Right cardiac atrium (tissue), 5 donors: ENCODE data around the gene RGS5. TPM values are rescaled to one million over a fixed set of nuclear protein-coding genes. Genes with fewer than 3 reads are reported as not detected.

Experiments used
- ATAC-seq, 2 donors: fragments of 200-7000 bp; cut with Tn5 transposase; one replicate each; pipeline versions ENCODE4 v1.8.0 to v1.9.1; 2020; ENCODE audit warnings: moderate library complexity in 2 of 2, mild to moderate bottlenecking in 1 of 2
- DNase-seq, 3 donors: peaks; one replicate each; pipeline ENCODE4 v3.0.0-alpha.2; 2020
- H3K27ac ChIP-seq: one replicate; pipeline ENCODE4 v1.5.1; 2013; ENCODE audit warnings: mild to moderate bottlenecking, low read length, control low read depth, moderate library complexity
- H3K27me3 ChIP-seq: one replicate; pipeline ENCODE4 v1.6.1; 2013; ENCODE audit not compliant: control insufficient read depth, insufficient read depth
- H3K4me1 ChIP-seq: one replicate; pipeline ENCODE4 v1.6.1; 2013; ENCODE audit warnings: low read length; ENCODE audit not compliant: control insufficient read depth, insufficient read depth
- H3K4me3 ChIP-seq: one replicate; pipeline ENCODE4 v1.5.1; 2013; ENCODE audit warnings: low read length, control low read depth
- H3K9me3 ChIP-seq: one replicate; pipeline ENCODE4 v1.6.1; 2013; ENCODE audit warnings: low read length; ENCODE audit not compliant: control insufficient read depth
- WGBS: extraction: QIAGEN DNeasy Blood & Tissue Kit; methylation state at CpG from one replicate; pipeline ENCODE4 v1.1.7; 2013; 5-methylcytosine and 5-hydroxymethylcytosine counted together
- intact Hi-C, 4 donors: fragments of 100-400 bp; cut with DNase I; formaldehyde crosslinking; loops; one replicate each; pipeline versions ENCODE4 v1.11.0 to v1.14.0; 2022 to 2023
- polyA plus RNA-seq: library from polyadenylated mRNA; stranded (reverse); fragments of 200-250 nt; gene quantifications from one replicate; pipeline ENCODE4 v1.2.3, GENCODE V29; 2013
- total RNA-seq, 4 donors: library from RNA; stranded (reverse); fragmentation: NEBNext Ultra II Directional; extraction: Animal tissue kit (Norgen Biotek cat#: 25700); gene quantifications; one replicate each; pipeline ENCODE4 v1.2.1, GENCODE V29; 2021
- donor health status: healthy with polysubstance abuse.
- donor health status: DM: no; HTN: yes; CAD: no.
- donor health status: DM: no; HTN: no; CAD: no.
- donor health status: DM: no; HTN: yes; CAD: no; lungs with severe emphysema.
- donor health status: DM: yes; HTN: yes; CAD: no.

The RGS5 gene
- total and polyA plus RNA-seq, 5 donors: 60.4 to 188 (median 90.8) TPM

- H3K4me3 ChIP-seq: no peak overlapping the region
- DNase-seq: no peak
- H3K4me1 ChIP-seq: no peaks in the 10 kb centered on the region
- intact Hi-C loops: no loop called here
- no peaks in the 10 kb centered on the region for H3K9me3 ChIP-seq
- ATAC-seq: peak in 1 of 2 donors; percentile 28
- WGBS: 81% methylated on average over 1 of the region's 1 CpG
- H3K27me3 ChIP-seq: no peaks in the 10 kb centered on the region
- no peak overlapping the region for H3K27ac ChIP-seq
Measured at GRCh38 chr1:163145435-163145834, 57.3 kb downstream of the RGS5 start.

GRCh38 chr1:163144418-163144817 lies 58.3 kb downstream of the RGS5 start:
- H3K27ac ChIP-seq: no peak overlapping the region
- intact Hi-C loops: no loop called here
- H3K27me3 ChIP-seq: no peaks in the 10 kb centered on the region
- ATAC-seq (peak; percentile 78 to 87), DNase-seq (no peak)
- H3K9me3 ChIP-seq: no peaks in the 10 kb centered on the region
- no peak overlapping the region for H3K4me3 ChIP-seq
- no peaks in the 10 kb centered on the region for H3K4me1 ChIP-seq
- 46% methylated on average over 3 of the region's 3 CpGs for WGBS

GRCh38 chr1:163142152-163142551 lies 60.6 kb downstream of the RGS5 start:
- intact Hi-C loops: no loop called here
- WGBS: 90% methylated on average over 2 of the region's 2 CpGs

GRCh38 chr1:163141556-163141955 lies 61.2 kb downstream of the RGS5 start:
- Histone ChIP-seq H3K4me1 (no peaks in the 10 kb centered on the region), H3K4me3 (no peak overlapping the region), H3K27me3 (no peaks in the 10 kb centered on the region), H3K9me3 (no peaks in the 10 kb centered on the region), H3K27ac (no peak overlapping the region)
- 71% methylated on average over 1 of the region's 1 CpG for WGBS
- no peak for DNase-seq
- intact Hi-C loops: no loop called here
- no peak for ATAC-seq

More at GRCh38 chr1:163142152-163142551, 60.6 kb downstream of the RGS5 start:
- H3K4me3 ChIP-seq: no peak overlapping the region
- H3K27ac ChIP-seq: no peak overlapping the region
- DNase-seq: no peak
- no peaks in the 10 kb centered on the region for H3K27me3 ChIP-seq
- H3K9me3 ChIP-seq: no peaks in the 10 kb centered on the region
- no peaks in the 10 kb centered on the region for H3K4me1 ChIP-seq
- no peak for ATAC-seq

GRCh38 chr1:163137556-163138265 lies 65.0 kb downstream of the RGS5 start:
- DNase-seq: no peak
- WGBS: 74% methylated on average over 3 of the region's 3 CpGs

GRCh38 chr1:163131981-163132380 lies 70.7 kb downstream of the RGS5 start:
- H3K27ac ChIP-seq: no peak overlapping the region
- peak in 1 of 2 donors; percentile 52 for ATAC-seq
- no peaks in the 10 kb centered on the region for H3K4me1 ChIP-seq
- H3K4me3 ChIP-seq: no peak overlapping the region
- H3K9me3 ChIP-seq: no peaks in the 10 kb centered on the region
- DNase-seq: peak in 1 of 3 donors; percentile 28
- H3K27me3 ChIP-seq: no peaks in the 10 kb centered on the region
- 68% methylated on average over 2 of the region's 2 CpGs for WGBS
- intact Hi-C loops: no loop called here

More at GRCh38 chr1:163137556-163138265, 65.0 kb downstream of the RGS5 start:
- Histone ChIP-seq H3K4me1 (no peaks in the 10 kb centered on the region), H3K4me3 (no peak overlapping the region), H3K27ac (no peak overlapping the region), H3K27me3 (no peaks in the 10 kb centered on the region), H3K9me3 (no peaks in the 10 kb centered on the region)
- intact Hi-C loops: no loop called here
- ATAC-seq: no peak

GRCh38 chr1:163130225-163130856 lies 72.4 kb downstream of the RGS5 start:
- Histone ChIP-seq H3K9me3 (no peaks in the 10 kb centered on the region), H3K27ac (no peak overlapping the region), H3K4me3 (no peak overlapping the region), H3K27me3 (no peaks in the 10 kb centered on the region), H3K4me1 (no peaks in the 10 kb centered on the region)
- ATAC-seq (peak in 1 of 2 donors; percentile 68), DNase-seq (no peak)
- intact Hi-C loops: no loop called here
- WGBS: 41% methylated on average over 1 of the region's 1 CpG

- intact Hi-C loops: no loop called here
- H3K4me3 ChIP-seq: no peak overlapping the region
- no peak overlapping the region for H3K27ac ChIP-seq
- no peak for ATAC-seq
- 92% methylated on average over 2 of the region's 2 CpGs for WGBS
- H3K9me3 ChIP-seq: no peaks in the 10 kb centered on the region
- H3K4me1 ChIP-seq: no peaks in the 10 kb centered on the region
- DNase-seq: no peak
- no peaks in the 10 kb centered on the region for H3K27me3 ChIP-seq
Measured at GRCh38 chr1:163128282-163128681, 74.4 kb downstream of the RGS5 start.

GRCh38 chr1:163124812-163125211 lies 77.9 kb downstream of the RGS5 start:
- ATAC-seq (no peak), DNase-seq (no peak)
- 71% methylated on average over 4 of the region's 4 CpGs for WGBS
- intact Hi-C loops: no loop called here
- no peak overlapping the region for H3K4me3 ChIP-seq
- no peak overlapping the region for H3K27ac ChIP-seq
- H3K27me3 ChIP-seq: no peaks in the 10 kb centered on the region
- H3K4me1 ChIP-seq: no peaks in the 10 kb centered on the region
- peaks cover 2% of the 10 kb centered on the region for H3K9me3 ChIP-seq

GRCh38 chr1:163120372-163120771 lies 82.3 kb downstream of the RGS5 start:
- H3K27ac ChIP-seq: no peak overlapping the region
- H3K9me3 ChIP-seq: peaks cover 2% of the 10 kb centered on the region
- 47% methylated on average over 1 of the region's 1 CpG for WGBS
- ATAC-seq (no peak), DNase-seq (no peak)
- no peaks in the 10 kb centered on the region for H3K27me3 ChIP-seq
- intact Hi-C loops: no loop called here
- no peaks in the 10 kb centered on the region for H3K4me1 ChIP-seq
- H3K4me3 ChIP-seq: no peak overlapping the region

GRCh38 chr1:163119707-163120106 lies 83.0 kb downstream of the RGS5 start:
- ATAC-seq (no peak), DNase-seq (no peak)
- Histone ChIP-seq H3K4me1 (no peaks in the 10 kb centered on the region), H3K27ac (no peak overlapping the region), H3K27me3 (no peaks in the 10 kb centered on the region), H3K4me3 (no peak overlapping the region), H3K9me3 (peaks cover 2% of the 10 kb centered on the region)
- intact Hi-C loops: no loop called here
